ENCODE data around the gene ARHGAP15. TPM values are rescaled to one million over a fixed set of nuclear protein-coding genes. Genes with fewer than 3 reads are reported as not detected.

The ARHGAP15 gene
- total RNA-seq, 1 donor from 2014 or later, result not detected

DNA sequence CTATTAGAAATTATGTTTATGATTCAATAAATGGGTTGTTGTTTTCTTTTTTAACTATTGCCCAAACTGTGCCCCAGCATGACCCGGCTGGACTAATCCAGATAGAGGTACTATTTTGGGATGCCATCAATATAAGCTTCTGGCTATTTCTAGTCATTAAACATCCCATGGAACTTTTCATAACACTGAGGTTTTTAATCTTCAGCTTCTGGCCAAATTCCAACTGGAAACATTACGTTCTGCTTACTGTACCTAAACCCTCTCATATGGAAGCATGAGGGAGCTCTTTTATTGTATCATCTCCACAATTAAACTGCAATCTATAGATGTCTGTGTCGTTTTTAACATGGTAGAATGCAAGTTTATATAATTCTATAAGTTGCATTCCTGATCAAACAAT lies 674.7 kb downstream of the ARHGAP15 start:
- no peak overlapping the region for H3K4me3 ChIP-seq (ENCODE audit: low read depth, low read length)
- DNase-seq (ENCODE audit: low read depth), result no peak
- TF ChIP-seq, protein P1, sequence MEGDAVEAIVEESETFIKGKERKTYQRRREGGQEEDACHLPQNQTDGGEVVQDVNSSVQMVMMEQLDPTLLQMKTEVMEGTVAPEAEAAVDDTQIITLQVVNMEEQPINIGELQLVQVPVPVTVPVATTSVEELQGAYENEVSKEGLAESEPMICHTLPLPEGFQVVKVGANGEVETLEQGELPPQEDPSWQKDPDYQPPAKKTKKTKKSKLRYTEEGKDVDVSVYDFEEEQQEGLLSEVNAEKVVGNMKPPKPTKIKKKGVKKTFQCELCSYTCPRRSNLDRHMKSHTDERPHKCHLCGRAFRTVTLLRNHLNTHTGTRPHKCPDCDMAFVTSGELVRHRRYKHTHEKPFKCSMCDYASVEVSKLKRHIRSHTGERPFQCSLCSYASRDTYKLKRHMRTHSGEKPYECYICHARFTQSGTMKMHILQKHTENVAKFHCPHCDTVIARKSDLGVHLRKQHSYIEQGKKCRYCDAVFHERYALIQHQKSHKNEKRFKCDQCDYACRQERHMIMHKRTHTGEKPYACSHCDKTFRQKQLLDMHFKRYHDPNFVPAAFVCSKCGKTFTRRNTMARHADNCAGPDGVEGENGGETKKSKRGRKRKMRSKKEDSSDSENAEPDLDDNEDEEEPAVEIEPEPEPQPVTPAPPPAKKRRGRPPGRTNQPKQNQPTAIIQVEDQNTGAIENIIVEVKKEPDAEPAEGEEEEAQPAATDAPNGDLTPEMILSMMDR (conservative IDR thresholded peaks at IDR 0.05; ENCODE audit: low read depth, low read length), result no peak

DNA sequence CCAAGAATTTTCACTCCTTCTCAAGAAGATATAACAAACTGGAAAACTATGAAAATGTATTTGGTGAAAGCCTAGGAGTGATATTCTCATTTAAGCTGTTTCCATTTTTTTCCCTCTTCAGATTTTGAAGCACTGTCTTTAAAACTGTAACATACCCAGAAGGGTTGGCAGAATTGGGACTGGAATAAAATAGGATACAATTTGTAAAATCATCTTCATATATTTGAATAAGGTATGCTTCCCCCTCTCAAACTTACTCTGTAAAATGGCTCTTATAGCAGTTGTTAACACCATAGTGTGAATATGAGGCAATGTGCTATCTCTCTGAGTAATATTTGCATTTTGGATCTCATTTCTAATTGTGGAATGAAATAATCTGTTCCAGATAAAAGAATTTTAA lies 676.4 kb downstream of the ARHGAP15 start:
- DNase-seq (ENCODE audit: low read depth), result no peak
- TF ChIP-seq, protein P1 (conservative IDR thresholded peaks at IDR 0.05; ENCODE audit: low read depth, low read length), result no peak
- H3K4me3 ChIP-seq (ENCODE audit: low read depth, low read length), result no peak overlapping the region

DNA sequence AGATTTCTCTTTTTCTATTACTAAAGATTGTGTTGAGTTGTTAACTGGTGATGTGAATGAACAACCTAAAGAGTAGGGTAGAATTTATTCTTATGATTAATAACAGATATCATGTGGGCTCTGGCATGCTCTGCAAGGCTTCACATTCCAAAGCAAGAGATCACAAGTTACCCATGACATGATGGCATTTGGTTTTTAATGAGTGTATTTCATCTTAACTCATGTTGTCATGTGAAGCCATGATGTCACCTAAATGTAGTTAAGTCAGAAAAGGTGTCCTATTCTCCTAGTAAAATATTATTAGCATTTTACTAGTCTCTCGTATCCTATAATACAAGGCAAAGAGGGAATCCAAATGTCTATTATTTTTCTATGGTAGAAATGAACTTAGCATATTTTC lies 678.0 kb downstream of the ARHGAP15 start:
- no peak overlapping the region for H3K4me3 ChIP-seq (ENCODE audit: low read depth, low read length)
- TF ChIP-seq, protein P1 (conservative IDR thresholded peaks at IDR 0.05; ENCODE audit: low read depth, low read length), result no peak
- DNase-seq (ENCODE audit: low read depth), result no peak

DNA sequence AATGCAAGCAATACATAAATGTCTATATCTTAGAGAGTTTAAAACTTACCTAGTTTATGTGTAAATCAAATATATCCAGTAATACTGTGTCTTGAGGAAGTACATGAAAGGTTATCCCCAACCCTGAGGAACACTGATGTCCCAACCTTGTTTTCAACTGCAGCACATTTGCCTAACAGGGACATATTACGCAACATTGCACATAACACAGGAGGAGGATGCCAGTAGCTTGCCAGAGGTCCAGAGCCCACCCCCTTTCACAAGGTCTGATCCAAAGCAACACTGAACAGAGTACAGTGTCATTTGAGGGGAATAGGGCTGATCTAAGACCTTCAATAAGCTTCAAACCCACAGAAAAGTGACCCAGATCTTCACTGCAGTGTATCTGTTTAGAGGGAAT lies 678.5 kb downstream of the ARHGAP15 start:
- TF ChIP-seq, protein P1 (conservative IDR thresholded peaks at IDR 0.05; ENCODE audit: low read depth, low read length), result no peak
- H3K4me3 ChIP-seq (ENCODE audit: low read depth, low read length), result no peak overlapping the region
- no peak for DNase-seq (ENCODE audit: low read depth)

DNA sequence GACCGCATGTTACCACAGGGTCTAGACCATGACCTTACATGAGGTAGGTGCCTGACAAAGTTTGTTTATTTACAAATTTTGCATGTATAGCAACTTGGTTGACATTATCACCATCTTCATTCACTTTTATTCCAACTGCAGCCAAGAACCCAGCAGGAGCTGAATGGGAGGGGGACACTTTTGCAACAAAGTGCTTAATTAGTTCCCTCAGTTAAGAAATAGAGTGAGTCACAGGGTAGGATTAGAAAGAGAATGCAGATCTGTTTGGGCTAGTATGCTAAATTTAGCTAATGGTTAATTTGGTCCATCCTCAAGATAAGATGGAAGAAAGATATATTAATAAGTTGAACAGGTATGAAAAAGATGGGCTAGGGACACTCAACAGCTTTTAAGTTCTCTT lies 678.9 kb downstream of the ARHGAP15 start:
- TF ChIP-seq, protein P1 (conservative IDR thresholded peaks at IDR 0.05; ENCODE audit: low read depth, low read length), result no peak
- no peak overlapping the region for H3K4me3 ChIP-seq (ENCODE audit: low read depth, low read length)
- no peak for DNase-seq (ENCODE audit: low read depth)

DNA sequence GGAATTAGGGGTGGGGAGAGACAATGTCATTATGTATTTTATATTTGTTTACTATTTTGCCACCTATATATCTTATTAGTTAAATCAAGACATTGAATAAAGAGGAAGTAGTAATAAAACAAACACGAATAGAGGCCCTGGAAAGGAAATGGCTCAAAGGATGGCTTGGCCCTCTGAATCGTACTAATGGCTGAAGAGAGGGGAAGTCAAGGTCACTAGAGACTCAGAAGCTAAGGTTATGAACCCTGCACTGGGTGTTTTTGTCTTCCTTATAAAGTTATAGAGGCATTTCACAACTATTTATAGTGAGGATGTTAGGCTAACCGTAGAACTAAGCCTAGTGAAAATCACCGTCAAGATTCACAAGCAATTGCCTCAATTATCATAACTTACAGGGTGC lies 685.9 kb downstream of the ARHGAP15 start:
- TF ChIP-seq, protein P1 (conservative IDR thresholded peaks at IDR 0.05; ENCODE audit: low read depth, low read length), result no peak
- H3K4me3 ChIP-seq (ENCODE audit: low read depth, low read length), result no peak overlapping the region
- no peak for DNase-seq (ENCODE audit: low read depth)

DNA sequence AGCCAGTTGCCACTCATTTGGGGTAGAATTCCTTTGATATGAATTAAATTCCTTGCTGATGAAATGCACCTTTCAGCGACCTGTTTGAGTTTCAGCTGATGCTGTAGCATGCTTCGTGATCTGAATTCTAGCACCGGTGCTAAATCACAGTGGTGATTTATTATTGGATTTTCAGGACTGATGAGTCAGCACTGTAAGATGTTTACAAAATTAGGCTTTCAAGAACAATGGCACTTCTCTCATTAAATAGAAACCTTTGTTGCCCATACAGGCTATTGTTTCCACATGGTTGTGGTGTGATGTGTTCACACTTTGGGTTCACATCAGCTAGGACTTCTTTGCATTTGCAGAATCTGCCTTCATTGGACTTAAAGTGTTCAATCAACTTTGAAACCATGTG lies 687.7 kb downstream of the ARHGAP15 start:
- TF ChIP-seq, protein P1 (conservative IDR thresholded peaks at IDR 0.05; ENCODE audit: low read depth, low read length), result no peak
- no peak overlapping the region for H3K4me3 ChIP-seq (ENCODE audit: low read depth, low read length)
- no peak for DNase-seq (ENCODE audit: low read depth)
